HG02870 (cell line): Measurements from ENCODE around the gene OR52E8.
A peak's percentile ranks its signal among the peaks of the same experiment; 100 is the strongest.

Source experiments
- ATAC-seq: cut with Tn5 transposase; IDR thresholded peaks from one replicate; pipeline ENCODE4 v1.9.1; 2021; ENCODE audit warnings: mild to moderate bottlenecking, moderate library complexity; ENCODE audit not compliant: unreplicated experiment

The OR52E8 gene

GRCh38 chr11:5857590-5857989 is at the start of gene OR52E8:
Gene OR52E8, minus strand, starts transcription at chr11:5857690. Its CDS starts 0 bp downstream, at chr11:5857690.
- no peak for ATAC-seq

- no peak for ATAC-seq
Measured at GRCh38 chr11:5899534-5899933, 42.0 kb upstream of the OR52E8 start.

GRCh38 chr11:5892908-5893307 is 35.4 kb upstream of the OR52E8 start, which contains the start of gene OR52E5:
Gene OR52E5, plus strand, starts transcription at chr11:5893208. Its CDS starts 7,569 bp downstream, at chr11:5900777.
- no peak for ATAC-seq

GRCh38 chr11:5891216-5891800 is 33.8 kb upstream of the OR52E8 start:
- ATAC-seq: no peak

- ATAC-seq: no peak
Measured at GRCh38 chr11:5887661-5888060, 30.2 kb upstream of the OR52E8 start.

- no peak for ATAC-seq
Measured at GRCh38 chr11:5887172-5887571, 29.7 kb upstream of the OR52E8 start.

GRCh38 chr11:5881756-5882155 is 24.3 kb upstream of the OR52E8 start:
- no peak for ATAC-seq

- no peak for ATAC-seq
Measured at GRCh38 chr11:5880329-5880728, 22.8 kb upstream of the OR52E8 start, which contains the start of gene OR52E4. Gene OR52E4, plus strand, starts transcription at chr11:5880629. Its CDS starts 3,664 bp downstream, at chr11:5884293.

- ATAC-seq: no peak
Measured at GRCh38 chr11:5878564-5878963, 21.1 kb upstream of the OR52E8 start.

GRCh38 chr11:5865826-5866225 is 8.3 kb upstream of the OR52E8 start:
- no peak for ATAC-seq

- ATAC-seq: no peak
Measured at GRCh38 chr11:5851002-5851401, 6.5 kb downstream of the OR52E8 start.

- ATAC-seq: no peak
Measured at GRCh38 chr11:5847711-5848110, 9.8 kb downstream of the OR52E8 start.

- no peak for ATAC-seq
Measured at GRCh38 chr11:5846701-5847100, 10.8 kb downstream of the OR52E8 start.

GRCh38 chr11:5841797-5842196 is 15.7 kb downstream of the OR52E8 start, which contains the start of gene OR52E6:
Gene OR52E6, minus strand, starts transcription at chr11:5841897. Its CDS starts 0 bp downstream, at chr11:5841897.
- ATAC-seq: no peak

- no peak for ATAC-seq
Measured at GRCh38 chr11:5837695-5838094, 19.8 kb downstream of the OR52E8 start.

GRCh38 chr11:5833446-5833845 is 24.0 kb downstream of the OR52E8 start:
- no peak for ATAC-seq

GRCh38 chr11:5831196-5831829 is 26.2 kb downstream of the OR52E8 start:
- ATAC-seq: no peak

- peak; percentile 62 for ATAC-seq
Measured at GRCh38 chr11:5818245-5818886, 39.1 kb downstream of the OR52E8 start.

- ATAC-seq: no peak
Measured at GRCh38 chr11:5815534-5815933, 42.0 kb downstream of the OR52E8 start.

- no peak for ATAC-seq
Measured at GRCh38 chr11:5809905-5810795, 47.3 kb downstream of the OR52E8 start.

- peak; percentile 17 for ATAC-seq
Measured at GRCh38 chr11:5809122-5809519, 48.4 kb downstream of the OR52E8 start.
